Measurements from ENCODE around the gene FBXO21. TPM values are rescaled to one million over a fixed set of nuclear protein-coding genes. Genes with fewer than 3 reads are reported as not detected.
A peak's percentile ranks its signal among the peaks of the same experiment; 100 is the strongest.

The FBXO21 gene
- total and polyA plus RNA-seq, 2 of the 13 experiments (the other 11 are each of a cell fraction or from before 2014, with no cell fraction given) = 15.6 to 32.5 TPM

GRCh38 chr12:117093918-117094630 is 96.2 kb downstream of the FBXO21 start:
- H3K36me3 ChIP-seq (replicated peaks in 1 of 2; ENCODE audit: control insufficient read depth in 1 of 2, insufficient read depth in 2 of 2, low read length in 2 of 2) = peaks cover 1 to 17% of the 10 kb centered on the region in 2 experiments; a peak in 4 of 5 replicates
- DNase-seq (ENCODE audit: low spot score) (no peak), FAIRE-seq (no peak), ATAC-seq (no peak)
- in situ Hi-C loops (cut with HindIII; ENCODE audit: extremely low pct_ligation_motif_present, low pct_unique_long_range_greater_than_20kb) (no loop called here), intact Hi-C loops (cut with micrococcal nuclease; ENCODE audit: unreplicated experiment) (no loop called here)
- H3K4me3 ChIP-seq (replicated peaks in 1 of 3; ENCODE audit: insufficient read depth in 1 of 3, low read depth in 2 of 3, low read length in 3 of 3) = no peak overlapping the region
- no peaks in the 10 kb centered on the region; a peak in 1 of 5 replicates for H3K27me3 ChIP-seq (ENCODE audit: control insufficient read depth in 1 of 2, insufficient read depth in 2 of 2, low read length in 2 of 2)
- H3K9me3 ChIP-seq (ENCODE audit: low read length) = no peaks in the 10 kb centered on the region
- WGBS (ENCODE audit: low lambda C conversion rate) = 93% methylated on average over 18 of the region's 18 CpGs
- H3K4me2 ChIP-seq (ENCODE audit: low read depth, low read length) = peak overlapping the region; percentile 29; the same call in 1 of the 2 replicates
- H2AFZ ChIP-seq (ENCODE audit: low read length) = no peak overlapping the region
- H3K27ac ChIP-seq (ENCODE audit: extremely low read length, insufficient read depth, low read length) = no peak overlapping the region
- ChIA-PET POLR2A (interaction anchor here (0.6 to 1.2 kb wide), 2 partner anchors 49 to 457 kb away, joined by 3 read pairs; no protein-coding TSS in a partner anchor), CTCF (ENCODE audit: low intra/inter-chr PET ratio, low total read pairs) (no interaction called here)
- peaks cover 90% of the 10 kb centered on the region for H3K79me2 ChIP-seq (ENCODE audit: insufficient read depth, low read length)
- TF ChIP-seq ZFP82 (CRISPR knock-in tag; IDR thresholded peaks at IDR 0.05; ENCODE audit: borderline replicate concordance) (no peak), AGO1 (IDR thresholded peaks at IDR 0.05; ENCODE audit: low read depth, low read length, poor library complexity, severe bottlenecking) (no peak)
- BruUV-seq (replicated peaks) = no TSS peak
- H4K20me1 ChIP-seq (ENCODE audit: insufficient read depth, low read length) = peaks cover 12% of the 10 kb centered on the region
- peaks cover 90% of the 10 kb centered on the region for H3K4me1 ChIP-seq (ENCODE audit: insufficient read depth, low read length)
- no peak overlapping the region; the same call in 1 of the 2 replicates for H3K9ac ChIP-seq (ENCODE audit: insufficient read depth, low read depth, low read length)

- H3K4me3 ChIP-seq (replicated peaks in 1 of 3; ENCODE audit: insufficient read depth in 1 of 3, low read depth in 2 of 3, low read length in 3 of 3) = no peak overlapping the region
- ChIA-PET CTCF (ENCODE audit: low intra/inter-chr PET ratio, low total read pairs) (no interaction called here), POLR2A (no interaction called here)
- no TSS peak for BruUV-seq (replicated peaks)
- in situ Hi-C loops (cut with HindIII; ENCODE audit: extremely low pct_ligation_motif_present, low pct_unique_long_range_greater_than_20kb) (no loop called here), intact Hi-C loops (cut with micrococcal nuclease; ENCODE audit: unreplicated experiment) (no loop called here)
- no peak overlapping the region for H3K27ac ChIP-seq (ENCODE audit: extremely low read length, insufficient read depth, low read length)
- H3K4me1 ChIP-seq (ENCODE audit: insufficient read depth, low read length) = peaks cover 96% of the 10 kb centered on the region
- TF ChIP-seq PLRG1 (conservative IDR thresholded peaks at IDR 0.05) (no peak), JDP2 (CRISPR knock-in tag; IDR thresholded peaks at IDR 0.05; ENCODE audit: borderline replicate concordance) (no peak), ZMYM3 (CRISPR knock-in tag; IDR thresholded peaks at IDR 0.05) (peak; percentile 72), ZNF629 (CRISPR knock-in tag; conservative IDR thresholded peaks at IDR 0.05) (peak; percentile 93)
- H3K4me2 ChIP-seq (ENCODE audit: low read depth, low read length) = no peak overlapping the region
- H3K9ac ChIP-seq (ENCODE audit: insufficient read depth, low read depth, low read length) = no peak overlapping the region
- FAIRE-seq = no peak
- WGBS (ENCODE audit: low lambda C conversion rate) = 97% methylated on average over 11 of the region's 11 CpGs
- H2AFZ ChIP-seq (ENCODE audit: low read length) = no peak overlapping the region
- peaks cover 1 to 19% of the 10 kb centered on the region in 2 experiments; a peak in 4 of 5 replicates for H3K36me3 ChIP-seq (replicated peaks in 1 of 2; ENCODE audit: control insufficient read depth in 1 of 2, insufficient read depth in 2 of 2, low read length in 2 of 2)
- H3K9me3 ChIP-seq (ENCODE audit: low read length) = no peaks in the 10 kb centered on the region
- no peak for DNase-seq (ENCODE audit: low spot score)
- no peak for ATAC-seq
- H3K27me3 ChIP-seq (ENCODE audit: control insufficient read depth in 1 of 2, insufficient read depth in 2 of 2, low read length in 2 of 2) = no peaks in the 10 kb centered on the region; a peak in 1 of 5 replicates
- peaks cover 12% of the 10 kb centered on the region for H4K20me1 ChIP-seq (ENCODE audit: insufficient read depth, low read length)
- H3K79me2 ChIP-seq (ENCODE audit: insufficient read depth, low read length) = peaks cover 91% of the 10 kb centered on the region
Measured at GRCh38 chr12:117093431-117093830, 96.8 kb downstream of the FBXO21 start.

Data from HepG2 (cell line).